KBM-7 (cell line): ENCODE data around the gene ZNF678.
"Not testable (repeated sequence)": the region's sequence is repeated elsewhere in the genome, so short reads cannot be mapped to it uniquely, and the experiment has no call there.

Experiments used
- DNase-seq: peaks from one replicate; pipeline ENCODE4 v3.0.0-alpha.2; 2015
- in situ Hi-C: fragments of 300-500 bp; cut with MboI; formaldehyde crosslinking; loops from 2 replicates; pipeline ENCODE4 v1.14.3; 2020; ENCODE audit warnings: low sequenced_read_pairs, low pct_unique_long_range_greater_than_20kb, mixed read lengths

ZNF678 gene

GRCh38 chr1:227673441-227673840 lies 110.1 kb downstream of the ZNF678 start:
- DNase-seq: no peak
- in situ Hi-C loops: no loop called here

GRCh38 chr1:227685807-227686206 lies 122.5 kb downstream of the ZNF678 start:
- no peak for DNase-seq
- in situ Hi-C loops: no loop called here

- DNase-seq: no peak
- in situ Hi-C loops: no loop called here
Measured at GRCh38 chr1:227697321-227697864, 134.0 kb downstream of the ZNF678 start.

GRCh38 chr1:227701631-227702030 lies 138.3 kb downstream of the ZNF678 start:
- in situ Hi-C loops: not testable (repeated sequence)

GRCh38 chr1:227707846-227708245 lies 144.5 kb downstream of the ZNF678 start:
- in situ Hi-C loops: no loop called here
- no peak for DNase-seq

More at GRCh38 chr1:227701631-227702030, 138.3 kb downstream of the ZNF678 start:
- not testable (repeated sequence) for DNase-seq

- in situ Hi-C loops: no loop called here
- no peak for DNase-seq
Measured at GRCh38 chr1:227709451-227709850, 146.1 kb downstream of the ZNF678 start.

GRCh38 chr1:227710474-227710873 lies 147.1 kb downstream of the ZNF678 start:
- DNase-seq, in situ Hi-C loops: not testable (repeated sequence)

- no peak for DNase-seq
- in situ Hi-C loops: no loop called here
Measured at GRCh38 chr1:227712648-227713047, 149.3 kb downstream of the ZNF678 start.

- DNase-seq: no peak
- in situ Hi-C loops: no loop called here
Measured at GRCh38 chr1:227718932-227719331, 155.6 kb downstream of the ZNF678 start.

GRCh38 chr1:227723474-227723873 lies 160.1 kb downstream of the ZNF678 start:
- in situ Hi-C loops: no loop called here
- DNase-seq: peak; percentile 39

GRCh38 chr1:227725046-227725445 lies 161.7 kb downstream of the ZNF678 start:
- no peak for DNase-seq
- in situ Hi-C loops: no loop called here

- in situ Hi-C loops: no loop called here
- DNase-seq: no peak
Measured at GRCh38 chr1:227726318-227726717, 163.0 kb downstream of the ZNF678 start.
